Natural killer cell (primary cell): ENCODE results near the gene ANGEL2. TPM values are rescaled to one million over a fixed set of nuclear protein-coding genes. Genes with fewer than 3 reads are reported as not detected.
A peak's percentile ranks its signal among the peaks of the same experiment; 100 is the strongest.

Experiments
- ATAC-seq, 3 donors: fragments of 150-1000 bp in 2 of 3; fragments of 200-7000 bp in 1 of 3; cut with Tn5 transposase; 1 replicate in 1 of 3; 2 replicates in 2 of 3; pipeline ENCODE4 v1.10.0; 2021; ENCODE audit warnings: mild to moderate bottlenecking in 2 of 3, moderate library complexity in 2 of 3
- DNase-seq, 2 donors: peaks; one replicate each; pipeline versions ENCODE4 v3.0.0 to v3.0.0-alpha.2; 2013 to 2021; ENCODE audit warnings: mixed read lengths in 1 of 2
- H3K27ac ChIP-seq: one replicate; pipeline ENCODE4 v1.5.1; 2013; ENCODE audit warnings: mild to moderate bottlenecking, low read length
- H3K27me3 ChIP-seq: one replicate; pipeline ENCODE4 v1.6.1; 2013; ENCODE audit warnings: low read length; ENCODE audit not compliant: control insufficient read depth, insufficient read depth
- H3K36me3 ChIP-seq: one replicate; pipeline ENCODE4 v1.6.1; 2013; ENCODE audit warnings: low read length; ENCODE audit not compliant: control insufficient read depth, insufficient read depth
- H3K4me1 ChIP-seq: one replicate; pipeline ENCODE4 v1.6.1; 2013; ENCODE audit warnings: low read length; ENCODE audit not compliant: control insufficient read depth, insufficient read depth
- H3K4me3 ChIP-seq: one replicate; pipeline ENCODE4 v1.5.1; 2013; ENCODE audit warnings: low read length
- H3K9me3 ChIP-seq: one replicate; pipeline ENCODE4 v1.6.1; 2013; ENCODE audit warnings: low read length; ENCODE audit not compliant: control insufficient read depth, insufficient read depth
- H3K27ac Mint-ChIP-seq, 2 donors: one replicate each; pipeline ENCODE4 v1.8.0; 2022; ENCODE audit warnings: mild to moderate bottlenecking in 2 of 2, mixed read lengths in 2 of 2, moderate library complexity in 1 of 2
- H3K27me3 Mint-ChIP-seq, 2 donors: one replicate each; pipeline ENCODE4 v1.8.0; 2022; ENCODE audit warnings: low read depth in 2 of 2, mixed read lengths in 2 of 2
- H3K36me3 Mint-ChIP-seq: one replicate; pipeline ENCODE4 v1.8.0; 2022; ENCODE audit warnings: mixed read lengths
- H3K4me1 Mint-ChIP-seq, 2 donors: one replicate each; pipeline ENCODE4 v1.8.0; 2022; ENCODE audit warnings: mixed read lengths in 2 of 2
- H3K4me3 Mint-ChIP-seq: one replicate; pipeline ENCODE4 v1.8.0; 2022; ENCODE audit warnings: mild to moderate bottlenecking, moderate library complexity, mixed read lengths
- H3K9me3 Mint-ChIP-seq, 2 donors: one replicate each; pipeline ENCODE4 v1.8.0; 2022; ENCODE audit warnings: mixed read lengths in 2 of 2
- WGBS: methylation state at CpG from one replicate; pipeline ENCODE4 v1.1.7; 2013; ENCODE audit warnings: missing lambda C conversion rate; ENCODE audit not compliant: insufficient coverage; 5-methylcytosine and 5-hydroxymethylcytosine counted together
- intact Hi-C: fragments of 100-400 bp; cut with micrococcal nuclease; formaldehyde crosslinking; loops from one replicate; pipeline ENCODE4 v1.14.2; 2022
- total RNA-seq, 4 donors: library from RNA; stranded (reverse); fragments of 120-200 nt in 1 of 4; gene quantifications; one replicate each; pipeline versions ENCODE4 v1.2.3 to v1.2.4, GENCODE V29; 2013 to 2022
- TF ChIP-seq, protein P1 (sequence below): fragments of 200-600 bp; IDR thresholded peaks from one replicate; pipeline ENCODE4 v1.8.0; 2022; ENCODE audit warnings: antibody characterized with exemption

Gene ANGEL2
- total RNA-seq, 3 donors from 2014 or later (not counting 1 experiment from before 2014, with no cell fraction given) = 68.1 to 75.3 (median 72.1) TPM

DNA sequence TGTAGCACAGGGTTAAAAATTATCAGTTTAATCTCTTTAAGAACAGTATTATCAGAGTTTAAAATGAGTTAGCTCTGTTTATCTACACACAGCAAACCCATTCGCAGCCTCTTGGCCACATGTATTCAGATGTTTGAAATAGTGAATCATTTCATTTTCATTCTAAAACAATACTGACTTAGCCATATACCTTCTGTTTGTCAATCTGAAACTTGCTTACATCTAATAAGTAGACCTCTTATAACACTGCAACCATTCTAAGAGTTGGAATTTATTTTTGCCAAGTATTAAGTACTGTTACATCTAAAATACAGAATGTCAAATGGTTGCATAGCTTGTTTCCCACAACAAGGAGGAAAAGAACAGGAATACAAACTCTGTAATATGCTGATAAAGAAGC, 25.4 kb downstream of the ANGEL2 start:
- Histone ChIP-seq H3K4me3 (no peak overlapping the region), H3K9me3 (no peaks in the 10 kb centered on the region), H3K27ac (no peak overlapping the region), H3K36me3 (peaks cover 34% of the 10 kb centered on the region), H3K27me3 (no peaks in the 10 kb centered on the region), H3K4me1 (no peaks in the 10 kb centered on the region)
- Mint-ChIP-seq H3K4me3 (no peak overlapping the region), H3K27me3 (no peaks in the 10 kb centered on the region), H3K27ac (peak overlapping the region in 1 of 2 donors; percentile 67), H3K9me3 (no peaks in the 10 kb centered on the region), H3K36me3 (peaks cover 9% of the 10 kb centered on the region), H3K4me1 (peaks cover 0 to 6% of the 10 kb centered on the region in 2 donors)
- TF ChIP-seq, protein P1, sequence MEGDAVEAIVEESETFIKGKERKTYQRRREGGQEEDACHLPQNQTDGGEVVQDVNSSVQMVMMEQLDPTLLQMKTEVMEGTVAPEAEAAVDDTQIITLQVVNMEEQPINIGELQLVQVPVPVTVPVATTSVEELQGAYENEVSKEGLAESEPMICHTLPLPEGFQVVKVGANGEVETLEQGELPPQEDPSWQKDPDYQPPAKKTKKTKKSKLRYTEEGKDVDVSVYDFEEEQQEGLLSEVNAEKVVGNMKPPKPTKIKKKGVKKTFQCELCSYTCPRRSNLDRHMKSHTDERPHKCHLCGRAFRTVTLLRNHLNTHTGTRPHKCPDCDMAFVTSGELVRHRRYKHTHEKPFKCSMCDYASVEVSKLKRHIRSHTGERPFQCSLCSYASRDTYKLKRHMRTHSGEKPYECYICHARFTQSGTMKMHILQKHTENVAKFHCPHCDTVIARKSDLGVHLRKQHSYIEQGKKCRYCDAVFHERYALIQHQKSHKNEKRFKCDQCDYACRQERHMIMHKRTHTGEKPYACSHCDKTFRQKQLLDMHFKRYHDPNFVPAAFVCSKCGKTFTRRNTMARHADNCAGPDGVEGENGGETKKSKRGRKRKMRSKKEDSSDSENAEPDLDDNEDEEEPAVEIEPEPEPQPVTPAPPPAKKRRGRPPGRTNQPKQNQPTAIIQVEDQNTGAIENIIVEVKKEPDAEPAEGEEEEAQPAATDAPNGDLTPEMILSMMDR = no peak
- ATAC-seq (no peak), DNase-seq (no peak)
- intact Hi-C loops = loop anchor here (10.0 kb wide), 1 partner anchor 235 kb away; no protein-coding TSS in a partner anchor
- no CpG with 5 or more reads among the region's 1 CpG for WGBS

DNA sequence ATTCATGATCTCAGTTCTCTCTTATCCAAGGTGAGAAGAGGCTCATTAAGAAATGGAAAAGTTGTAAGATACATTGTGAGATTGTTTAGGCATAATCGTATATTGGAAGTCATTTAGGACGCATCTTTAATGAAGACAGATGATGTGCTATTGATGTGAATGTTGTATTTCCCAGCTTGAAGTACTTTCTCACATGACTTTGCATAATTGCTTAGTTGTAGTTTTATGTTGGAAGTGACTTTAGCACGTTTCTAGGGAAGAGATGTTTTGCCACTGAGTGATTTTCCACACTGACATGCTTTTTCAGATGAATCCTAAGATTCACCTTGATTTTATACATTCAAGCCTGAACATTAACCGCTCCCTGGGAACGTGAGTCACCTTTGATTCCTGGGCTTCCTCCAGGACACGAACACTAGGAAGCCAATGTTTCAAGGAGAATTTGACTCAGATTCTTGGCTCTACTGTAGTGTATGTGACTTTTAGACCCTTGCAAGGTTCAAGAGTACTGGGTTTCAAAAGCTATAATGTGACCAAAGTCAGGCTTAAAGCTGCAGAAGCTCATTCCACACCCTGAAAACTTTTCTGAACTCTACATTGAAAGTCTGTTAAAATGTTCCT, 27.9 kb downstream of the ANGEL2 start:
- Mint-ChIP-seq H3K4me1 (peaks cover 0 to 6% of the 10 kb centered on the region in 2 donors), H3K27me3 (no peaks in the 10 kb centered on the region), H3K9me3 (no peaks in the 10 kb centered on the region), H3K36me3 (peaks cover 9% of the 10 kb centered on the region), H3K27ac (no peak overlapping the region), H3K4me3 (no peak overlapping the region)
- no peaks in the 10 kb centered on the region for H3K4me1 ChIP-seq
- ATAC-seq = no peak
- no peaks in the 10 kb centered on the region for H3K27me3 ChIP-seq
- TF ChIP-seq, protein P1 = no peak
- DNase-seq = no peak
- no peak overlapping the region for H3K27ac ChIP-seq
- WGBS = 89% methylated on average over 6 of the region's 6 CpGs
- no peaks in the 10 kb centered on the region for H3K9me3 ChIP-seq
- intact Hi-C loops = no loop called here
- no peak overlapping the region for H3K4me3 ChIP-seq
- peaks cover 18% of the 10 kb centered on the region for H3K36me3 ChIP-seq

DNA sequence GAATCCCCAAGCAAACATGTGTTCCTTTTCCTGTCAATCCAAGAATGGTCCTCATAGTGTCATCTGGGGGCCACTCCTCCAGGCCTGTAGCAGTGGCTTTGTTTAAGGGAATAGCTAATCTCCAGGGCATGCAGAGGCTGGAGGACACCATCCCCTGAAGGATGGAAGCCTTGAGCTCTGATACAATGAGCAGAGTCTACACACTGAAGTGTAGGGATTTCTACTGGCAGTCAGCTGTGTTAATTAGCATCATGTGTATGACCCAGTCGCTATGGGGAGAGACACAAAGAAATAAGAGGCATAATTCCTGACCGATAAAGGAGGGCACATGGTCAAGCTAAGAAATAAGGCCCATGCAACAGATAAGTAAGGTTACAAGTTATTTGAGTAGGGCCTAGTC, 29.1 kb downstream of the ANGEL2 start:
- no peaks in the 10 kb centered on the region for H3K27me3 ChIP-seq
- no peak overlapping the region for H3K27ac Mint-ChIP-seq

More for the DNA sequence above, 29.1 kb downstream of the ANGEL2 start:
- Mint-ChIP-seq H3K4me1 (peaks cover 4 to 11% of the 10 kb centered on the region in 2 donors), H3K4me3 (no peak overlapping the region), H3K27me3 (no peaks in the 10 kb centered on the region), H3K9me3 (no peaks in the 10 kb centered on the region), H3K36me3 (no peaks in the 10 kb centered on the region)
- ATAC-seq (no peak), DNase-seq (no peak)
- Histone ChIP-seq H3K27ac (no peak overlapping the region), H3K36me3 (peaks cover 9% of the 10 kb centered on the region), H3K4me1 (no peaks in the 10 kb centered on the region), H3K4me3 (no peak overlapping the region), H3K9me3 (no peaks in the 10 kb centered on the region)
- TF ChIP-seq, protein P1 = no peak
- 94% methylated on average over 2 of the region's 2 CpGs for WGBS
- intact Hi-C loops = no loop called here
